Measurements from ENCODE around the gene SNRPA1. TPM values are rescaled to one million over a fixed set of nuclear protein-coding genes. Genes with fewer than 3 reads are reported as not detected.

The SNRPA1 gene
- total RNA-seq, 1 donor from 2014 or later = 79.5 TPM

DNA sequence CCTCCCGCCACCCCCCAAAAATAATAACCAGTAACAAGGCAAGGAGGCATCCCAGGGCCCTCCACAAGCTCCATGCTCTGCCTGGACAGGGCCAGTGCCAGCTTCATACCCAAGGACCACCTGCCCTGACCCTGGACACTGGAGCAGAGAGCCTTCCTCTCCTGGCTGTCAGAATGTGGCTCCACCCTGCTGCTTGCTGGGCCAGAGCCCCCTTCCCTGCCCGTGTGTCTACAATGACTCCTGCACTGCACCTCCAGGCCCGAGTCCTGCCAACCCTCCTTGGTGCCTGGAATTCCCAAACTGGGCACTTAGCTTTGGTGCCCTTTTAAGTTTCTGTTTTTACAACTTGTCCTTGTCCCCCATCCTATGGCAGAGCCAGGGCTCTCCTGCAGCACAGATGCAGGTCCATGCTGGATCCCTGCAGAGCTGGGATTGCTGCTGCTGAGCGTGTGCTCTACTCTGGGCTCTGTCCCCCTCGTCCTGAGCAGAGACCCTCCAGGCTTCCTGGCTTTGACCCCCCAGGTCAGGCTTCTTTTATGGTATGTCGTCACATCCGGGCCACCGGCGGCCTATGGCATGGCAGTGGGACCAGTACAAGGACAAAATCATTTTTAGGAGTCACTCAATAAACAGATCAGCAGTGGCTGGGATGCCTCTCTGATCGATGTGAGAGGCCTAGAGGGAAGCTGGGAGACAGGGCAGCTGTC lies 11.4 kb upstream of the SNRPA1 start:
- no peak overlapping the region for H3K9ac ChIP-seq (ENCODE audit: low read length)
- no peaks in the 10 kb centered on the region for H4K20me1 ChIP-seq (ENCODE audit: insufficient read depth, low read length)
- no peaks in the 10 kb centered on the region for H3K79me2 ChIP-seq (ENCODE audit: insufficient read depth, low read length)
- H3K27me3 ChIP-seq (ENCODE audit: insufficient read depth, low read length) = no peaks in the 10 kb centered on the region
- no peak overlapping the region for H3K4me2 ChIP-seq (ENCODE audit: low read length)
- Mint-ChIP-seq H3K4me1 (ENCODE audit: low read depth, unreplicated experiment) (no peaks in the 10 kb centered on the region), H3K9me3 (ENCODE audit: unreplicated experiment) (no peaks in the 10 kb centered on the region), H3K36me3 (ENCODE audit: low read depth, unreplicated experiment) (no peaks in the 10 kb centered on the region), H3K4me3 (ENCODE audit: unreplicated experiment) (no peak overlapping the region), H3K27me3 (ENCODE audit: low read depth, unreplicated experiment) (peaks cover 18% of the 10 kb centered on the region), H3K27ac (ENCODE audit: unreplicated experiment) (no peak overlapping the region)
- H3K36me3 ChIP-seq (ENCODE audit: insufficient read depth, low read length) = no peaks in the 10 kb centered on the region
- FAIRE-seq = no peak
- no peak for DNase-seq (ENCODE audit: low read depth)
- H3K4me3 ChIP-seq (ENCODE audit: insufficient read depth, low read depth, low read length) = no peak overlapping the region
- TF ChIP-seq, protein P1, sequence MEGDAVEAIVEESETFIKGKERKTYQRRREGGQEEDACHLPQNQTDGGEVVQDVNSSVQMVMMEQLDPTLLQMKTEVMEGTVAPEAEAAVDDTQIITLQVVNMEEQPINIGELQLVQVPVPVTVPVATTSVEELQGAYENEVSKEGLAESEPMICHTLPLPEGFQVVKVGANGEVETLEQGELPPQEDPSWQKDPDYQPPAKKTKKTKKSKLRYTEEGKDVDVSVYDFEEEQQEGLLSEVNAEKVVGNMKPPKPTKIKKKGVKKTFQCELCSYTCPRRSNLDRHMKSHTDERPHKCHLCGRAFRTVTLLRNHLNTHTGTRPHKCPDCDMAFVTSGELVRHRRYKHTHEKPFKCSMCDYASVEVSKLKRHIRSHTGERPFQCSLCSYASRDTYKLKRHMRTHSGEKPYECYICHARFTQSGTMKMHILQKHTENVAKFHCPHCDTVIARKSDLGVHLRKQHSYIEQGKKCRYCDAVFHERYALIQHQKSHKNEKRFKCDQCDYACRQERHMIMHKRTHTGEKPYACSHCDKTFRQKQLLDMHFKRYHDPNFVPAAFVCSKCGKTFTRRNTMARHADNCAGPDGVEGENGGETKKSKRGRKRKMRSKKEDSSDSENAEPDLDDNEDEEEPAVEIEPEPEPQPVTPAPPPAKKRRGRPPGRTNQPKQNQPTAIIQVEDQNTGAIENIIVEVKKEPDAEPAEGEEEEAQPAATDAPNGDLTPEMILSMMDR (IDR thresholded peaks at IDR 0.05; ENCODE audit: insufficient read depth, low read depth, low read length) = no peak
- no peak for TF ChIP-seq EZH2 (IDR thresholded peaks at IDR 0.05; ENCODE audit: insufficient read depth, low read length)
- H3K9me3 ChIP-seq (ENCODE audit: insufficient read depth, low read depth, low read length) = no peaks in the 10 kb centered on the region
- H3K4me1 ChIP-seq (ENCODE audit: insufficient read depth, low read length) = no peaks in the 10 kb centered on the region
- no peak overlapping the region for H2AFZ ChIP-seq (ENCODE audit: low read depth, low read length)
- H3K27ac ChIP-seq (ENCODE audit: low read depth, low read length) = no peak overlapping the region

- Mint-ChIP-seq H3K36me3 (ENCODE audit: low read depth, unreplicated experiment) (no peaks in the 10 kb centered on the region), H3K4me1 (ENCODE audit: low read depth, unreplicated experiment) (no peaks in the 10 kb centered on the region), H3K4me3 (ENCODE audit: unreplicated experiment) (no peak overlapping the region), H3K27ac (ENCODE audit: unreplicated experiment) (no peak overlapping the region), H3K27me3 (ENCODE audit: low read depth, unreplicated experiment) (peaks cover 18% of the 10 kb centered on the region), H3K9me3 (ENCODE audit: unreplicated experiment) (no peaks in the 10 kb centered on the region)
- no peak overlapping the region for H3K27ac ChIP-seq (ENCODE audit: low read depth, low read length)
- FAIRE-seq (no peak), DNase-seq (ENCODE audit: low read depth) (no peak)
- no peaks in the 10 kb centered on the region for H3K4me1 ChIP-seq (ENCODE audit: insufficient read depth, low read length)
- H3K79me2 ChIP-seq (ENCODE audit: insufficient read depth, low read length) = no peaks in the 10 kb centered on the region
- H3K36me3 ChIP-seq (ENCODE audit: insufficient read depth, low read length) = no peaks in the 10 kb centered on the region
- no peaks in the 10 kb centered on the region for H4K20me1 ChIP-seq (ENCODE audit: insufficient read depth, low read length)
- TF ChIP-seq, protein P1 (IDR thresholded peaks at IDR 0.05; ENCODE audit: insufficient read depth, low read depth, low read length) = no peak
- TF ChIP-seq EZH2 (IDR thresholded peaks at IDR 0.05; ENCODE audit: insufficient read depth, low read length) = no peak
- H3K4me2 ChIP-seq (ENCODE audit: low read length) = no peak overlapping the region
- H3K9ac ChIP-seq (ENCODE audit: low read length) = no peak overlapping the region
- no peak overlapping the region for H2AFZ ChIP-seq (ENCODE audit: low read depth, low read length)
- no peak overlapping the region for H3K4me3 ChIP-seq (ENCODE audit: insufficient read depth, low read depth, low read length)
- H3K27me3 ChIP-seq (ENCODE audit: insufficient read depth, low read length) = no peaks in the 10 kb centered on the region
- H3K9me3 ChIP-seq (ENCODE audit: insufficient read depth, low read depth, low read length) = no peaks in the 10 kb centered on the region
Measured at GRCh38 chr15:101305820-101306255, 10.8 kb upstream of the SNRPA1 start.

GRCh38 chr15:101303408-101303807 lies 8.4 kb upstream of the SNRPA1 start:
- H3K9ac ChIP-seq (ENCODE audit: low read length) = no peak overlapping the region
- H3K79me2 ChIP-seq (ENCODE audit: insufficient read depth, low read length) = no peaks in the 10 kb centered on the region
- H3K27me3 ChIP-seq (ENCODE audit: insufficient read depth, low read length) = no peaks in the 10 kb centered on the region
- no peak overlapping the region for H3K4me3 Mint-ChIP-seq (ENCODE audit: unreplicated experiment)
- no peak overlapping the region for H2AFZ ChIP-seq (ENCODE audit: low read depth, low read length)
- no peaks in the 10 kb centered on the region for H3K36me3 ChIP-seq (ENCODE audit: insufficient read depth, low read length)
- no peak for DNase-seq (ENCODE audit: low read depth)
- H3K4me1 Mint-ChIP-seq (ENCODE audit: low read depth, unreplicated experiment) = no peaks in the 10 kb centered on the region
- peaks cover 18% of the 10 kb centered on the region for H3K27me3 Mint-ChIP-seq (ENCODE audit: low read depth, unreplicated experiment)
- no peak overlapping the region for H3K27ac Mint-ChIP-seq (ENCODE audit: unreplicated experiment)
- H3K36me3 Mint-ChIP-seq (ENCODE audit: low read depth, unreplicated experiment) = no peaks in the 10 kb centered on the region
- no peak for TF ChIP-seq EZH2 (IDR thresholded peaks at IDR 0.05; ENCODE audit: insufficient read depth, low read length)
- TF ChIP-seq, protein P1 (IDR thresholded peaks at IDR 0.05; ENCODE audit: insufficient read depth, low read depth, low read length) = no peak
- no peak overlapping the region for H3K27ac ChIP-seq (ENCODE audit: low read depth, low read length)
- H3K9me3 ChIP-seq (ENCODE audit: insufficient read depth, low read depth, low read length) = no peaks in the 10 kb centered on the region
- H3K9me3 Mint-ChIP-seq (ENCODE audit: unreplicated experiment) = no peaks in the 10 kb centered on the region
- H4K20me1 ChIP-seq (ENCODE audit: insufficient read depth, low read length) = no peaks in the 10 kb centered on the region
- H3K4me3 ChIP-seq (ENCODE audit: insufficient read depth, low read depth, low read length) = no peak overlapping the region
- FAIRE-seq = no peak
- H3K4me2 ChIP-seq (ENCODE audit: low read length) = no peak overlapping the region
- H3K4me1 ChIP-seq (ENCODE audit: insufficient read depth, low read length) = no peaks in the 10 kb centered on the region

Data from astrocyte (in vitro differentiated cells and primary cell).